ENCODE results near the gene CIAO2B. TPM values are rescaled to one million over a fixed set of nuclear protein-coding genes. Genes with fewer than 3 reads are reported as not detected.

CIAO2B gene
- polyA plus RNA-seq, 3 donors = 121 to 140 (median 132) TPM

- Histone ChIP-seq H2AFZ (ENCODE audit: insufficient read depth, low read depth, low read length, poor library complexity, severe bottlenecking) (no peak within 1 kb of the TSS), H3K9me3 (replicated peaks in 1 of 2; ENCODE audit: control insufficient read depth in 1 of 2, insufficient read depth in 1 of 2, low read length in 2 of 2) (no peaks in the 10 kb centered on the region), H3K27ac (ENCODE audit: low read depth in 1 of 2, low read length in 2 of 2) (no peak within 1 kb of the TSS), H4K20me1 (ENCODE audit: insufficient read depth, low read length) (no peaks in the 10 kb centered on the region), H3K4me2 (replicated peaks; ENCODE audit: extremely low read depth, low read length, poor library complexity, severe bottlenecking) (no peak within 1 kb of the TSS), H3K4me1 (ENCODE audit: control insufficient read depth in 1 of 2, insufficient read depth in 2 of 2, low read length in 2 of 2) (peaks cover 3% of the 10 kb centered on the region in 2 donors), H3K79me2 (ENCODE audit: insufficient read depth, low read length) (no peaks in the 10 kb centered on the region), H3K36me3 (replicated peaks in 1 of 2; ENCODE audit: control insufficient read depth in 1 of 2, insufficient read depth in 2 of 2, low read length in 2 of 2) (no peaks in the 10 kb centered on the region), H3K4me3 (replicated peaks in 1 of 3; ENCODE audit: low read depth in 2 of 3, low read length in 3 of 3) (no peak within 1 kb of the TSS), H3K9ac (ENCODE audit: insufficient read depth, low read length, poor library complexity, severe bottlenecking) (no peak within 1 kb of the TSS), H3K27me3 (ENCODE audit: control insufficient read depth in 2 of 2, insufficient read depth in 2 of 2, low read length in 2 of 2) (peaks cover 2 to 39% of the 10 kb centered on the region in 2 donors)
- no peak for DNase-seq
- Mint-ChIP-seq H3K27me3 (ENCODE audit: low read depth in 3 of 3) (peaks cover 29 to 48% (median 36%) of the 10 kb centered on the region in 3 donors), H3K36me3 (peaks cover 0 to 5% of the 10 kb centered on the region in 2 donors), H3K4me3 (no peak within 1 kb of the TSS), H3K27ac (peak within 1 kb of the TSS in 2 of 7 donors; percentile 18 to 36), H3K4me1 (peaks cover 4% of the 10 kb centered on the region), H3K9me3 (peaks cover 0 to 6% (median 0%) of the 10 kb centered on the region in 7 donors)
- 89% methylated on average over 7 of the region's 7 CpGs for whole genome bisulfite sequencing (ENCODE audit: insufficient coverage)
- intact Hi-C loops (cut with micrococcal nuclease) = no loop called here
- TF ChIP-seq CTCF (IDR thresholded peaks at IDR 0.05) = no peak
These were observed 15.2 kb downstream of the CIAO2B start, which contains the start of gene CDH16 for GRCh38 chr16:66918803-66919568. CDH16 (minus strand) TSS chr16:66918885; CDS start chr16:66918065, 820 bp downstream.

- H3K27me3 ChIP-seq (ENCODE audit: control insufficient read depth in 2 of 2, insufficient read depth in 2 of 2, low read length in 2 of 2) = peaks cover 0 to 33% of the 10 kb centered on the region in 2 donors
- 96% methylated on average over 5 of the region's 6 CpGs for WGBS (ENCODE audit: insufficient coverage)
- H3K4me3 ChIP-seq (replicated peaks in 1 of 3; ENCODE audit: low read depth in 2 of 3, low read length in 3 of 3) = no peak overlapping the region
- no peaks in the 10 kb centered on the region for H3K4me1 ChIP-seq (ENCODE audit: control insufficient read depth in 1 of 2, insufficient read depth in 2 of 2, low read length in 2 of 2)
- H3K4me2 ChIP-seq (replicated peaks; ENCODE audit: extremely low read depth, low read length, poor library complexity, severe bottlenecking) = no peak overlapping the region
- H3K27ac Mint-ChIP-seq = peak overlapping the region in 1 of 7 donors; percentile 36
- no peak for DNase-seq
- H3K36me3 ChIP-seq (replicated peaks in 1 of 2; ENCODE audit: control insufficient read depth in 1 of 2, insufficient read depth in 2 of 2, low read length in 2 of 2) = no peaks in the 10 kb centered on the region
- no peak overlapping the region for H3K4me3 Mint-ChIP-seq
- H3K36me3 Mint-ChIP-seq = peaks cover 0 to under 1% of the 10 kb centered on the region in 2 donors
- peaks cover 23 to 42% (median 29%) of the 10 kb centered on the region in 3 donors for H3K27me3 Mint-ChIP-seq (ENCODE audit: low read depth in 3 of 3)
- intact Hi-C loops (cut with micrococcal nuclease) = no loop called here
- no peak overlapping the region for H3K9ac ChIP-seq (ENCODE audit: insufficient read depth, low read length, poor library complexity, severe bottlenecking)
- no peak overlapping the region for H3K27ac ChIP-seq (ENCODE audit: low read depth in 1 of 2, low read length in 2 of 2)
- no peak overlapping the region for H2AFZ ChIP-seq (ENCODE audit: insufficient read depth, low read depth, low read length, poor library complexity, severe bottlenecking)
- H3K79me2 ChIP-seq (ENCODE audit: insufficient read depth, low read length) = no peaks in the 10 kb centered on the region
- no peaks in the 10 kb centered on the region for H3K4me1 Mint-ChIP-seq
- no peaks in the 10 kb centered on the region for H3K9me3 ChIP-seq (replicated peaks in 1 of 2; ENCODE audit: control insufficient read depth in 1 of 2, insufficient read depth in 1 of 2, low read length in 2 of 2)
- H4K20me1 ChIP-seq (ENCODE audit: insufficient read depth, low read length) = no peaks in the 10 kb centered on the region
- TF ChIP-seq CTCF (IDR thresholded peaks at IDR 0.05) = no peak
- peaks cover 0 to 2% (median 0%) of the 10 kb centered on the region in 7 donors for H3K9me3 Mint-ChIP-seq
These were observed 15.8 kb downstream of the CIAO2B start for GRCh38 chr16:66918355-66918754.
